ENCODE results near the gene FOXL3.
"Not testable (repeated sequence)": the region's sequence is repeated elsewhere in the genome, so short reads cannot be mapped to it uniquely, and the experiment has no call there.

Gene FOXL3

DNA sequence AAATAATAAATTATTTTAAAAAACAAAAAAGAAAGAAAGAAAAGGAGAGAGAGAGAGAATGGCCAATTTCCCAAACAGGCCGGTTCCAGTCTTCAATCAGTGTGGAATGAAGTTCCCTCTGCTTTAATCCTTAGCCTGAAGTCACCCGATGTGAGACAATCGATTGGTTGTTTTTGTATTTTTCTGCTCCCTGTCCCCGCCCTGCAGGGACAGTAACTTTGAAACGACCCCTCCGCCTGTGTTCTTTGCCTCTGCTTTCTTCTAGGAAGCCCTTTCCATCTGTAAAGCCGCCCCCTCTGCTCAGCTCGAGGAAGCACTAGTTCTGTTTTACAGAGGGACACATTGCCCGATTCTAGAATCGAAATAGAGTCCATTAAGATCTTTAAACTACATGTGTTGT, 33.4 kb downstream of the FOXL3 start:
- no peak for DNase-seq (ENCODE audit: low read depth)

DNA sequence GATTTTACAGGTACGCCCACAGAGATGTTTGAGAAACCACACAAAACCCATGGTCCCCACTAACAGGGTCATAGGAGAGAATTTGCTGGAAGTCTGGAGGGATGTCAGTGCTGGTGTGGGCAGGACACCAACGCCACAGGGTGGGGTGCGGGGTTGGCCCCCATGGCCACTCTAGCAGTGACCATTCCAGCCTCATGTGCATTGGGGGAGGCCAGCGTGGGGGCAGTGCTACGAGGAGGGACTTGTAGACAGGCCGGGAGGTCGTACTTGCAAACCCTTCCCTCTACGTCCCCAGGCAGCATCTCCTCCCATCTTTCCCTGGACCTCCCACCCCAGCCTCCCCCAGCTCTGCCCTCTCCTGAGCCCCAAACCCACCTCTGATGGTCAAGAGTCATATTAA, 34.0 kb downstream of the FOXL3 start:
- DNase-seq (ENCODE audit: low read depth): no peak

DNA sequence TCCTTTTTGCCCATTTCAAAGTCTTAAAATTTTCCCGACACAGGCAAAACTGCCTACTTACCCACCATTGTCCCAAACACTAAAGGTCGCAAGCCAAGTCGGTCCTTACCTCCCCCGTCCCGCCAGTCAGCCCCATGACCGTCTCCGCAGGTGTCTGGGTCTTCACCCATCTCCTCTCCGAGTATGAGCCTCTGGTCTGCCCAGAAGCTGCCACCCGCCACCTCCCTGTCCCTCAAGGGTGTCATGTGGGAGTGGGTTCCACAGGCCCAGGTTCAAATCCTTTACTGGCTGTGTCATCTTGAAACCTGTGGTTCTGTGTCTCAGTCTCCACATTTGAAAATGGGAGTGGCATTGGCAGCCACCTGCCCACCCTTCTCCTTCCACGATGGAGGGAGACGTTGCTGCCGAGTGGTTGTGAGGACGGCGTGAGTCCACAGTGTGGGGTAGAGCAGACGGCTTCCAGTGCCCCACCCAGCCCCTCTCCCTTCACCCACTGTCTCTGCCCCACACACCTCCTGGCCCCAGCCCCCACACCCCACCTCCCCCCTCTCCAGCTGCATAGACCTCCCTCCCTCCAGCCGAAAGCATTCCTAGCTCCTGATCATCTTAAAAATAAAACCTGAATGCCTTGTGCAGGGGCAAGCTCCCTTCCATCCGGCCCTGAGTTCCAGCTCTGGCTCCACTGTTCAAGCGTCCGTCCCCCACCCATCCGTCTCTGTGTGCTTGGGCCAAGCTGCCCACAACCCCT, 35.3 kb downstream of the FOXL3 start:
- no peak for DNase-seq (ENCODE audit: low read depth)

DNA sequence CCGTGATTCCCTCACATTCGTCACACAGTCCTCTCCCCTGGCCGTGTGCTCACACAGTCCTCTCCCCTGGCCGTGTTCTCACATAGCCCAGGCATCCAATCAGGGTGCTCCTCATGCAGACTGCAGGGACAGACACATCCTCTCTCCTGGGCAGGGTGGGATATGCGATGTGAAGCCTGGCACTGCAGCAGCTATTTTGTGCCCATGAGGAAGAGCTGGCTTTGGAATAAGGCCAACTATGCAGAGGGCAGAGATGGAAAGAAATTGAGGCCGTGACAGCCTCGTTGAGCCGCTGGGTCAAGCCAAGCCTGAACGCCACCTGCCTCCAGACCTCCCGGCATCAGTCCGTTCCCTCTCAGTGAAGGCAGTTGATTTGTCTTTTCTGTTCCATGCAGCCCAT, 35.8 kb downstream of the FOXL3 start:
- no peak for DNase-seq (ENCODE audit: low read depth)

GRCh38 chr7:326273-326672, 36.3 kb downstream of the FOXL3 start:
- DNase-seq (ENCODE audit: low read depth): no peak

- no peak for DNase-seq (ENCODE audit: low read depth)
These were observed 36.9 kb downstream of the FOXL3 start for GRCh38 chr7:326809-327232.

- DNase-seq (ENCODE audit: low read depth): no peak
These were observed 37.4 kb downstream of the FOXL3 start for GRCh38 chr7:327233-327931.

DNA sequence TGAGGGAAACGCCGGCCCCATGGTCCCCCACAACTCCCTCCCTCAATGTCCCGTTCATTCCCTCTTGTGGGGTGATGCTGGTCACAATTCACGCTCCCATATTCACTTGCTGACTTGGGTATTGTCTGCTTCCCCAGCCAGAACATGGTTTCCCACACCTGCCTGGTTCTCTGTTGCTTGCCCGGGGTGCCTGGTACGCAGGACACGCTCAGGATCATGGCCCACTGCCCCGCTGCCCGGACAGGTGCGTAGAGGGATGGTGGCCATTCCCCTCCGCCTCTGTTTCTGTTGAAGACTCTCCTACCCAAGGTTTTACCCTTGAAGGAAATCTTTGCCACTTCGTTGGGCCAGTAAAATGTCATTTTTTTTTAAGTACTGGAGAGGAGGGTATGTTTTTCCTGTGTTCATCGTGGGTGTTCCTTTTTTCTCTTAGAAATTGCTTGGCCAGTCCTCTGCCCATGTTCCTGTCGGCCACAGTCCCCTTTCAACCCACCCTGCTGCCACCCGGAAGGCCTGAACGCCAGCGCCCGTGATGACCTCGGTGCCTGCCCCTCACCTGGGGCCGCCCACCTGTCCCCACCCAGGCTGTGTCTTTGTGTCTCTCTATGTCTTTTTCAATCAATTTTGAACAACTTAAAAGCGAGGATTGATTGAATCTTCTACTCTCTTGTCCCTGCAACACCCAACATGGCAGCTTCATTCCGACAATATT, 38.2 kb downstream of the FOXL3 start:
- DNase-seq (ENCODE audit: low read depth): no peak

DNA sequence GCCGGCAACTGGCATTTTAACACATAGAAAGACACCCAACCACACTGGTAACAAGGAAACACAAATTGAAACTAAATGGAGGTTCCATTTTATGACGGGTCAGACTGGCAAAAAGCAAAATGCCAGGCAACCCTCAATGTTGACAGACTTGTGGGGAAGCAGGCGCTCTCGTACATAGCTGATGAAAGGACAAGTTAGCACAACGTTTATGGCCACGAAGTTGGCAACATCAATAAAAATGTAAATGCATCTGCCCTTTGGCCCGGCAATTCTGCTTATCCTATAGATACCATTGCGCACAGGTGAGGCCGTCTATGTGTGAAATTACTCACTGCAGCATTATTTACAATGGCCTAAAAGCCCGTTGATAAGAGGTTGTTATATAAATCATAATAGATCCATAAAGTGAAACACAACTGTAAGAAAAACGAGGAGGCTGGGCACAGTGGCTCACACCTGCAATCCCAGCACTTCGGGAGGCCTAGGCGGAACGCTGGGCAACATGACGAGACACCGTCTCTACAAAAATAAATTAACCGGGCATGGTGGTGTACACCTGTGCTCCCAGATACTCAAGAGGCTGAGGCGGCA, 39.8 kb downstream of the FOXL3 start:
- no peak for DNase-seq (ENCODE audit: low read depth)

DNA sequence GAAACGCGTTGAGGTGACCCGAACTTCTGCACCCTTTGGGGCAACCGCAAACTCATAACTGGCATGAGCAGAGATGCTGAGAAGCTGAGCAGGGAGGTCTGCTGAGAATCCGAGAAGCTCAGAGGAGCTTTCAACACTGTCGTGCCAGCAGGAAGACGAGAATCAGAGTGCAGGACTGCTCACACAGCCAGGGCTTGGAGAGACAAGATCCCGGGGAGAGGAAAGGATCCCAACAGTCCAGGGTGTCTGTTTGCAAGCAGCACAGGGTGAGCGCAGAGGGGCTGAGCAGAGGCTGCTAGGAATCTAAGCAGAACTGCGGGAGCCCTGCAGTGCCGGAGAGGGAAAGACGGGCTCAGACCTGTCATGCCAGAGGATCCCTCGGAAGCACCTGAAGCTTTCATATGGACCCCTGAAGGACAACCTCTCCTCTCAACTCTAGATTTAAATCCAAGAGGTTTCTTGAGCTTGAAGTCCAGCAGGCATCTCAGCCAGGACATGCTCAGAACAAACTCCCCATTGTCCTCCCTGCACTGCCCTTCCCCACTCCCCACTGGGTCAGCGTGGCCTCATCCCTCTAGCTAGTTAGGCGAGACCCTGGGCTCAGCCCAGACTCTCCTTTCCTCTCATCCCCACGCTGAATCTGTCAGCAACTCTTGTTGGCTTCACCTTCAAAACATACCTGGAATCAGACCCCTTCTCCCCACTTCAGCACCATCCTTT, 40.7 kb downstream of the FOXL3 start:
- DNase-seq (ENCODE audit: low read depth): no peak

DNA sequence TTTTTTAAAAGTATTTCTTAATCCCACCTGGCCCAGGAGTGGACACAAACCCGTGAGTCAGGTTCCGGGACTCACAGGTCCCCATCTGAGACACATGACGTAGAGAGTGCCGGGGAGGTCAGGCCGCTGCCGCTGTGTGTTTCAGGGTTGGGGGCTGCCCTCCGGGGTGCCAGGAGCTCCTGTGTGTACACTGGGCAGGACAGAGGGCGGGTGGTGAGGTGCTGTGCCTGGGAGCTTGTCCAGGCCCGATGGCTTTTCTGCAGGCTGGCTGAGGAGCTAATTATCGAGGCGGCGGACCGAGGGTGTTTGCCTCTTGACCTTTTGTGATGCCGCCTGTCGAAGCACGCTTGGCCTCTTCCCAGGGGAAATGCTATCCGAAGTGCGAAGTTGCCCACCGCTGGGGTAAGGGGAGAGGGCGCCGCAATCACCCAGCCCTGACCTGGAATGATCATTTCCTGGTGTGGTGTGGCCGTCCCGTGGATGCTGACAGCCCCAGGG, 42.1 kb downstream of the FOXL3 start:
- no peak for DNase-seq (ENCODE audit: low read depth)

DNA sequence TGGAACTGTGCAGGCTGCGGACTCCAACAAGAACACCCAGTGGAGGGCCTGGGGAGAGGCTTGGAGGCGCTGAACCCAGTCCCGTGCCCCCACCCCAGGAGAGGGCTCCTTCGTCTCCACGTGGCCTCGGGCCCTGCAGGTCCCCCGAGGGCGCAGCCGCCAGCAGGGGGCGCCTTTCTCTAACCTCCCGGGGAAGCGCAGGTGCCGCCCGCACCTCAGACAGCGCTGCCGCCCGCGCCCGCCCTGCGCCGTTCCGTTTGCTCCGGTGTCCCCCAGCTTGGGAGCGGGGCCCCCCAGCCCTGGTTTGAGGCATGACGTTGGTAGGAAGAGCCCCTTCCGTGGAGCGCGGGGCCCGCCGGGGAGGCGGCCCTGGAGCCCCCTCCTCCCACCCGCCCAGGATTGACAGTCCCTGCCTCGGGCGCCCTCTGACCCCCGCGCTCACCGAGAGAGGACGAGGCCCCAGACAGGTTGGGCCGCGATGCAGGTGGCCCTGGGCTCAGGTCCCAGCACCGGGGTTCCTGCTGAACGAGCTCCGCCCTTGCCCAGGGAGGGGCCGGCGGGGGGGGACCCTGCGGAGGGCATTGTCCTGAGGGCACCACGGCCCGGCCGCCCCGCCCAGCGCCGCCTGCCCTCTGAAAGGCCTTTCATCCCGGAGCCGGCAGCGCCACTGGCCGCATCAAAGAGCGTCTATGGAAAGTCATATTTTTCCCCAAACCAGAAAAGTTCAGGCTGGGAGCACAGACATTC, 42.8 kb downstream of the FOXL3 start:
- no peak for DNase-seq (ENCODE audit: low read depth)

- no peak for DNase-seq (ENCODE audit: low read depth)
These were observed 43.4 kb downstream of the FOXL3 start for GRCh38 chr7:333393-333764.

- no peak for DNase-seq (ENCODE audit: low read depth)
These were observed 44.8 kb downstream of the FOXL3 start for GRCh38 chr7:334618-335357.

- no peak for DNase-seq (ENCODE audit: low read depth)
These were observed 45.6 kb downstream of the FOXL3 start for GRCh38 chr7:335358-336148.

GRCh38 chr7:336149-336533, 46.2 kb downstream of the FOXL3 start:
- not testable (repeated sequence) for DNase-seq (ENCODE audit: low read depth)

DNA sequence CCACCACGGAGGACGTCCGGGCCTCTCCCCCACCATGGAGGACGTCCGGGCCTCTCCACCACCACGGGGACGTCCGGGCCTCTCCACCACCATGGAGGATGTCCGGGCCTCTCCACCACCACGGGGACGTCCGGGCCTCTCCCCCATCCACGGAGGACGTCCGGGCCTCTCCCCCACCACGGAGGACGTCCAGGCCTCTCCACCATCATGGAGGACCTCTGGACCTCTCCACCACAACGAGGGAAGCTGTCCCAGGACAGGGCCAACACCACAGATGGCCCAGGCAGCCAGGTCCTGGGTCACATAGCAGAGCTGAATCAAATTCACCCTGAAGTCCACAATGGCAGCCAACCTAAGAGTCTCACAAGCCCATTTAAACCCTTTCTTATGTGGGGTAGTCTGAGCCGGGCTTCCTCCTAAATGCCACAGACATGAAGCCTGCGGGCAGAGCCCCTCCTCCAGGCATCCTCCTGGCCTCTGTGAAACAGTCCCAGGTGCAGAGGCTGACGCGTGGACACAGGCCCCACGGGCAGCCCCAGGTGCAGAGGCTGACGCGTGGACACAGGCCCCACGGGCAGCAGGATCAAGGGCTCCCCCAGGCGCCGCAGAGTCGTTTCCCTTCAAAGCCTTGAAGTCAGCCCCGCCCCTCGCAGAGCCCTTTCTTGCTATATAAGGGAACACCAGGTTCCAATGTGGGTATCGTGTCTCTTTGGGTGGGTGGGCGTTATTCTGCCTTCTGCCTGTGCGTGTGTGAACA, 47.0 kb downstream of the FOXL3 start:
- no peak for DNase-seq (ENCODE audit: low read depth)

GRCh38 chr7:337567-337951, 47.6 kb downstream of the FOXL3 start:
- DNase-seq (ENCODE audit: low read depth): no peak
